Measurements from ENCODE around the gene UBA1.

The UBA1 gene

DNA sequence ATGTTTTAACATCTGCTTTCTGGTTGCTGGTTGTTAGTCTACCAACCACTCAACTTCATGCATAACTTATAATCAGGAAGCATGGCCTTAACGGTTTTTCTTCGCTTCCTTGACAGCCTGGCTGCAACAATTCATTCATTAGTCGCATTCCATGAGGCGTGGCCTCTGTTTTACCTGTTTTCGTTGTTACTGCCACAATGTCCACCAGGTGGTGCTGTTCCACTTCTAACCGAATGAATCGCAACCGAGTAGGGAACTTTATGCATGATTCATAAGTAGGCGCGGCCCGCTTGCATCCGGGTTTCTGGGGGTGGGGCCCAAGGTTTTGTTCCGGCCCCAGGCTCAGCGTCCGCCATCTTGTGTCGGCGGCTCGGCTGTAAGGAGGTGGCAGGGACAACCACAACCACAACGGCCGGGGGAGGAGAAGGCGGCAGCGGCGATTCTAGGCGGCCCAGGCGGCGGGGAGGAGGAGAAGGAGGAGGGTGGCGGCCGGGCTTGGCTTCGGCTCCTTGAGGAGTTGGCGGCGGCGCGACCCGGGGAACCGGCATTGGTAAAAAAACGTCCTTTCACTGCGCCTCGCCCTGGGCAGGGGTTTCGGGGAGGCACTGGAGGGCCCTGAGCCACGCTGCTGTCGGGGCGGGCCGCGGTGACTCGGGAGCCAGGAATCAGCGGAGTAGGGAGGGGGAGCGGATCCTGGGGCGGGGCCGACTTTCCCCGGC is at the start of gene UBA1:
UBA1 (plus strand) TSS at position 355 of the 719 bp plus-strand sequence. CDS start 4,974 bp downstream, outside the sequence.
- DNase-seq (ENCODE audit: low spot score) = peak; percentile 80
- H3K27ac ChIP-seq = peak within 1 kb of the TSS; percentile 83
- TF ChIP-seq, protein P1, sequence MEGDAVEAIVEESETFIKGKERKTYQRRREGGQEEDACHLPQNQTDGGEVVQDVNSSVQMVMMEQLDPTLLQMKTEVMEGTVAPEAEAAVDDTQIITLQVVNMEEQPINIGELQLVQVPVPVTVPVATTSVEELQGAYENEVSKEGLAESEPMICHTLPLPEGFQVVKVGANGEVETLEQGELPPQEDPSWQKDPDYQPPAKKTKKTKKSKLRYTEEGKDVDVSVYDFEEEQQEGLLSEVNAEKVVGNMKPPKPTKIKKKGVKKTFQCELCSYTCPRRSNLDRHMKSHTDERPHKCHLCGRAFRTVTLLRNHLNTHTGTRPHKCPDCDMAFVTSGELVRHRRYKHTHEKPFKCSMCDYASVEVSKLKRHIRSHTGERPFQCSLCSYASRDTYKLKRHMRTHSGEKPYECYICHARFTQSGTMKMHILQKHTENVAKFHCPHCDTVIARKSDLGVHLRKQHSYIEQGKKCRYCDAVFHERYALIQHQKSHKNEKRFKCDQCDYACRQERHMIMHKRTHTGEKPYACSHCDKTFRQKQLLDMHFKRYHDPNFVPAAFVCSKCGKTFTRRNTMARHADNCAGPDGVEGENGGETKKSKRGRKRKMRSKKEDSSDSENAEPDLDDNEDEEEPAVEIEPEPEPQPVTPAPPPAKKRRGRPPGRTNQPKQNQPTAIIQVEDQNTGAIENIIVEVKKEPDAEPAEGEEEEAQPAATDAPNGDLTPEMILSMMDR (conservative IDR thresholded peaks at IDR 0.05; ENCODE audit: low read depth) = peak; percentile 63
- POLR2A ChIA-PET (ENCODE audit: low non-redundant PET) = no interaction called here
- CTCF ChIA-PET = no interaction called here

DNA sequence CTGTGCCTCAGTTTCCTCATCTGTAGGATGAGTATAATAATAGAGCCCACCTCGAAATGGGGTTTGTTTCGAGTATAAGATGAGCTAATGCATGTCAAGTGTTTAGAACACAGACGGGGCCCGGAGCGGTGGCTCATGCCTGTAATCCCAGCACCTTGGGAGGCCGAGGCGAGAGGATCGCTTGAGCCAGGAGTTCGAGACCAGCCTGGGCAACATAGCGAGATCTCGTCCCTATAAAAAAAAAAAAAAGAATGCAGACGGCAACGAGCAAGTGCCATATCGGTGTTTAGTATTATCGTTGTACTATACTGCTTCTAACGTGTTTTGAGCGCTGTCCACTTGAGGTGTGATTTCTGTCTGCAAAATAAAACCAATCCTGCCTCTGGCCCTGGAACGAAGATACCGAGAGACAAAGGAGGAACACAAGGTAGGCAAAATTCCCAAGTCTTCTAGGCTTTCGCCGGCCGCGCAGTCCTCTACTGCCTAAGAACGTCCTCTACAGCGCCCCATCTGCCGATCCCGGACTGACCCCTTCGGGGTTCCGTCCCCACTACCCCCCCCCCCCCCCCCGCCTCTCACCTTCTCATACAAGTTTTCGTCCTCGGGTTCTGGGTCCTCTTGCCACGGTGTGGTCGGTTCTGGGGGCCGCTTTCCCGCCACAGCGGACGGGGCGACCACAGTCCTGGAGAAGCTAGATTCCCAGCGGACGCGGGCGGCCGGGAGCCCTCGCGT is 49.6 kb upstream of the UBA1 start:
- ChIA-PET CTCF (interaction anchor here (0.6 kb wide), 1 partner anchor 10 kb away, joined by 3 read pairs; no protein-coding TSS in a partner anchor), POLR2A (ENCODE audit: low non-redundant PET) (interaction anchor here (0.6 to 1.2 kb wide), 3 partner anchors 15 to 47 kb away, joined by 3 to 4 read pairs (median 4); no protein-coding TSS in a partner anchor)
- TF ChIP-seq, protein P1 (conservative IDR thresholded peaks at IDR 0.05; ENCODE audit: low read depth) = no peak
- H3K27ac ChIP-seq = peak overlapping the region; percentile 93
- peak; percentile 55 for DNase-seq (ENCODE audit: low spot score)

DNA sequence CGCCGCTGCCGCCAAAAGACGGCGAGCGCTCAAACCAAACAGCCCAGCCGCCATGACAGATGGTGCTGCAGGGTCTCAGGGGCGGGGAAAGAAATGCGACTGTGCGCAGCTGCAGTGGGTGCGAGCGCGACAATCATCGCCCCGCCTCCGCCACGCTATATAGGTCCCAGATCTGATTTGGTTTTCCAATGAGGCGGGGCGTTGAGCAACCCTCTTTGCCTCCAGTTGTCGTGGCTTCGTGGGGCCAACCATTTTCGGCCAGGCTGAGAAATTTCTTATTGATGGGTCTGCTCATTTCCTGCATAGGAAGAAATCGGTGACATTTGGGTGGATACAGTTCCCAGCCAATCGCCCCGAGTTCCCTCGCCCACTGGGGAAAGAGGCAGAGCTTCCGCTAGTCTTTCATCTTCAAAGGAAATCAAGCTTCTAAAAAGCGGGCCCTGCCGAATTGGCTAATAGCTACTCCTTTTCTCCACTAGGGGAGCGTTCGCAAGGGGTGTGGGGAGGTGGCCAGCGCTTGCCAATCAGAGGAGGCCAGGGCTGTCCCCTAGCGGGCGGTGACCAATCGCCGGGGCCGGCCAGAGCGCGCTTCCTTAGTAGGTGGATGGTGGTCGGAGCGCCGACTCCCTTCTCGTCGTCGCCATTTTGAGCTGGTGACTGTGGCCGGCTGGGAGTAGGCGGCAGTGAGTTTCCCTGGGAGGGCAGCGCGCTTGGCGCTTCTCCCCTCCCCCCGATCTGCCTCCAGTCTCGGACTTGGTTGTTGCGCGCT is 48.8 kb upstream of the UBA1 start, which contains the start of the genes NDUFB11 and RBM10:
NDUFB11 (minus strand) TSS at position 77 of the 769 bp plus-strand sequence; CDS start at position 54, 23 bp downstream.
RBM10 (plus strand) TSS at position 596 of the 769 bp plus-strand sequence. CDS start 2,261 bp downstream, outside the sequence.
- ChIA-PET CTCF (interaction anchor here (0.6 kb wide), 1 partner anchor 10 kb away, joined by 3 read pairs; no protein-coding TSS in a partner anchor), POLR2A (ENCODE audit: low non-redundant PET) (interaction anchor here (0.6 to 1.2 kb wide), 3 partner anchors 16 to 46 kb away, joined by 3 to 4 read pairs (median 4); no protein-coding TSS in a partner anchor)
- peak; percentile 91 for DNase-seq (ENCODE audit: low spot score)
- peak within 1 kb of the TSS; percentile 93 for H3K27ac ChIP-seq
- TF ChIP-seq, protein P1 (conservative IDR thresholded peaks at IDR 0.05; ENCODE audit: low read depth) = peak; percentile 63

DNA sequence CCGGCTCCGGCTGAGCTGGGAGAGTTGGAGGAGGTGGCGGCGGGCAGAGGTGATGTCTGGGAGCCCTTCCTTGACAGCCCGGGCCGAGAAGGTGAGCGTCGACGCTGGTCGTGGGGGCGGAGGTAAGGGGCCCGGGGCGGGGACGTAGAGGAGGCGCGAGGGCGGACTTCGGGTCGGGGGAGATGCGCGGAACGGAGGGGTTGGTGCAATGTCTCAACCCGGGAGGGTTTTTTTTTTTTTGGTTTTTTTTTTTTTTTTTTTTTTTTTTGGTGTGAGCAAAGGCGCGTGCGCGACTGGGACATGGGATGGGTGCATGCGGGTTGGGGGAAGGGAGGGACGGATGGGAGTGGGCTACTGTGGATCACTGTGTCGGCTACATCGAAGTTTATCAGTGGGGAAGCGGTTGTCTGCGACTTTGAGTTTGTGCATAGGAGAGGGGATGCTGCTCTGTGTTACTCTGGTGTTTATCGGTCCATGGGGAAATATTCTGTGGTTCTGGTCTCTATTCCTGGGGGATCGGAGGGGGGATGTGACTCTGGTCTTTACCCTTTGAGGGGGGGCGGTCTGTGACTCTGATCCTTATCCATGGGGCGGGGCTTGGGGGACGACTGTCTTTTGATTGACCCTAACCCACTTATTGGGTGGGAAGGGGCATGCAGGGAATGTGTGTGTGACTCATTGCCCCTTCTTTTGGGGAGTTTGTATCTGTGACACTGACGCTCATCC is 48.1 kb upstream of the UBA1 start:
- TF ChIP-seq, protein P1 (conservative IDR thresholded peaks at IDR 0.05; ENCODE audit: low read depth) = no peak
- peak overlapping the region; percentile 93 for H3K27ac ChIP-seq
- no peak for DNase-seq (ENCODE audit: low spot score)
- ChIA-PET POLR2A (ENCODE audit: low non-redundant PET) (interaction anchor here (1.2 kb wide), 1 partner anchor 16 kb away, joined by 4 read pairs; no protein-coding TSS in a partner anchor), CTCF (no interaction called here)

DNA sequence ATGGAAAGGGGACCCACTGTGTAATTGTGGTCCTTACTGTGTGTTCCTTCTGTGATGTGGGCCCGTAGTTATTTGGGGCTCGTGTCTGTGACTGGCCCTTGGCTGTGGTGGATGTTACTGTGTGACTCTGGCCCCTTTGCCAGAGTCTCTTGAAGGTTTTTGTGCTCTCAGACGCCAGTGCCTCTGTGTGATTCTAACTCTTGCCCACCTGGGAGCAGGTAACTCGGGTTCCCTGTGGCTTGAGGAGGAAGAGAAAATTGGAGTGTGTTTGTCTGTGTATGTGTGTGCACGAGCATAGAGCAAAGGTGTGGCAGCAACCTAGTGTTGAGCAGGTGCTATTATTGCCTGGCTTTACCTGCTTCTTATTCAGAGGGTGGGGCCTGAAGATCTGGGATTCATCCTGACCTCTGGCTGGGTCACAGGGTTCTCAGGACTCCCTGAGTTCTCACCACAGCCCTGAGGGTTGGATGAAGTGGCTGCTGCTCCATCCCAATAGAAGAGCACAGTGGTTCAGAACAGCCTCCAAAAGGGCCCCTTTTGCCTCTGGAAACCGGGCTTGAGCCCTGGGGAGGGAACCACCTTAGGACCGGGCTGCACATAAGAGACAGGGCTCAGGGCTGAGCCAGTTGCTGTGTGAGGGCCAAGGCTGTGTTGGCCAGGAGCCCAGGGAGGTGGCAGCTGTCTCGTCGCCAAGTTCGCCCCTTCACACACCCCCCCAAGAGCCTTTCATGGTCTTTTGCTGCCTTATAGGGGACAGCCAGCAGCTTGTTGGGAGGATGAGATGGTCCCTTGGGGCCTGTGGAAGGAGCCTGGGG is 47.3 kb upstream of the UBA1 start:
- DNase-seq (ENCODE audit: low spot score) = peak; percentile 11
- peak overlapping the region; percentile 93 for H3K27ac ChIP-seq
- ChIA-PET CTCF (no interaction called here), POLR2A (ENCODE audit: low non-redundant PET) (no interaction called here)
- TF ChIP-seq, protein P1 (conservative IDR thresholded peaks at IDR 0.05; ENCODE audit: low read depth) = no peak

All from RWPE1 (cell line).